Mesodermal cell (in vitro differentiated cells): ENCODE data around the gene RAP2C. TPM values are rescaled to one million over a fixed set of nuclear protein-coding genes. Genes with fewer than 3 reads are reported as not detected.
A peak's percentile ranks its signal among the peaks of the same experiment; 100 is the strongest.

Experiments
- H3K27ac ChIP-seq: 2 replicates; pipeline ENCODE4 v1.7.0; 2013; ENCODE audit warnings: mild to moderate bottlenecking, low read depth, low read length, moderate library complexity; ENCODE audit not compliant: severe bottlenecking
- H3K36me3 ChIP-seq: 2 replicates; pipeline ENCODE4 v1.7.1; 2013; ENCODE audit warnings: mild to moderate bottlenecking, low read length, moderate library complexity; ENCODE audit not compliant: control insufficient read depth, insufficient read depth
- H3K4me1 ChIP-seq: one replicate; pipeline ENCODE4 v1.7.1; 2013; ENCODE audit warnings: mild to moderate bottlenecking, low read length; ENCODE audit not compliant: insufficient read depth, control insufficient read depth, poor library complexity, severe bottlenecking
- H3K4me3 ChIP-seq: 2 replicates; pipeline ENCODE4 v1.7.0; 2013; ENCODE audit warnings: low read length, control low read depth, mild to moderate bottlenecking; ENCODE audit not compliant: insufficient read depth, poor library complexity, severe bottlenecking; ENCODE audit errors: extremely low read depth
- H3K9me3 ChIP-seq: 2 replicates; pipeline ENCODE4 v1.7.1; 2013; ENCODE audit warnings: mild to moderate bottlenecking, low read length, moderate library complexity; ENCODE audit not compliant: control insufficient read depth
- WGBS, 2 experiments: methylation state at CpG; one replicate each; pipeline ENCODE4 v1.1.5; 2013; ENCODE audit warnings: missing lambda C conversion rate in 2 of 2; ENCODE audit not compliant: insufficient coverage in 2 of 2; 5-methylcytosine and 5-hydroxymethylcytosine counted together
- polyA plus RNA-seq, 2 experiments: library from polyadenylated mRNA; stranded (reverse); fragments of 50-300 nt; gene quantifications; one replicate each; pipeline ENCODE4 v1.2.3, GENCODE V29; 2013

The RAP2C gene
- 30.9 TPM for polyA plus RNA-seq (2013, experiment 1 of 2)
- polyA plus RNA-seq (2013, experiment 2 of 2): 31.9 TPM

DNA sequence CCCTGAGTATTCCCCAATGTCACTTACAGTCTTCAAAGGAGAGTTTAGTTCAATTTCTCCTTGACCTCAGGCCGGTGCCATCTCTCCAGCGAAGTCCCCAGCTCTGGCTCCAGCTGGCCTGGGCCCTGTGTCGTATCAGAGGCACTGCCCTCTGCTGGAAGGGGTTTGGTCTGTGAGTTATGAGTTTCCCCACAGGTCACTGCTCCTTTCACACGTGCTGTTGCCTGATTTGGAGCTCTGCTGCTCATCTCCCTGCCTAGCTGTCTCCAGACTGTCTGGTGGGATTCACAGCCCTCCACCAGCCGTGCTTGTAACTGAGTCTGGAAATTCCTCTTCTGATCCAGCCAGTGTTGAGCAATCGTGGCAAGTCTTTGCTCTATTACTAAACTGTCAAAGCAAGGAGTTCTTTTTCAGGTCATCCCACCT lies at the start of gene RAP2C:
Gene RAP2C, minus strand, starts transcription at position 105 of the 426 bp plus-strand sequence. CDS start 2,179 bp downstream, outside the sequence.
- whole genome bisulfite sequencing, 2 experiments: 0 to 17% methylated on average over 2 of the region's 6 CpGs

DNA sequence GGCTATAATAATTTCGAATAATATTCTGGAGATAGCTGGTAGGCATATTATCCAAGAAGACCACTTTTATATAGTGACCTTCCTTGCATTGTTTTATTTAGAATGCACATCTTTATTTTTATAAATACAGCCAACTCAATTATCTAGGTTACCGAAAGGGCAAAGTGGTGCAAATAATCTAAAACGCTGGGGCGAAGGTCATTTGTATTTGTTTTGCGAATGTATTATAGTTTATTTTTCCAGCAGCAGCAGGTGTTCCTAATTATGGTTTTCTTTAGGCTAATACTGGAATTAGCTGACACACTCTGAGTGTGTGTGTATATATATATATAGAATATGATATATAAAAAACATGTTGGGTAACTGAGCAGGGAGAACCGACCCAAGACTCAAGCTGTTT lies 48.1 kb upstream of the RAP2C start:
- Histone ChIP-seq H3K4me3 (no peak overlapping the region), H3K9me3 (no peaks in the 10 kb centered on the region), H3K36me3 (no peaks in the 10 kb centered on the region), H3K27ac (no peak overlapping the region), H3K4me1 (no peaks in the 10 kb centered on the region)
- WGBS, 2 experiments: no CpG with 5 or more reads among the region's 6 CpGs

More for the DNA sequence above, at the start of gene RAP2C:
- Histone ChIP-seq H3K4me1 (no peaks in the 10 kb centered on the region), H3K4me3 (peak within 1 kb of the TSS; percentile 50), H3K27ac (peak within 1 kb of the TSS; percentile 96), H3K9me3 (no peaks in the 10 kb centered on the region), H3K36me3 (peaks cover 1% of the 10 kb centered on the region)

DNA sequence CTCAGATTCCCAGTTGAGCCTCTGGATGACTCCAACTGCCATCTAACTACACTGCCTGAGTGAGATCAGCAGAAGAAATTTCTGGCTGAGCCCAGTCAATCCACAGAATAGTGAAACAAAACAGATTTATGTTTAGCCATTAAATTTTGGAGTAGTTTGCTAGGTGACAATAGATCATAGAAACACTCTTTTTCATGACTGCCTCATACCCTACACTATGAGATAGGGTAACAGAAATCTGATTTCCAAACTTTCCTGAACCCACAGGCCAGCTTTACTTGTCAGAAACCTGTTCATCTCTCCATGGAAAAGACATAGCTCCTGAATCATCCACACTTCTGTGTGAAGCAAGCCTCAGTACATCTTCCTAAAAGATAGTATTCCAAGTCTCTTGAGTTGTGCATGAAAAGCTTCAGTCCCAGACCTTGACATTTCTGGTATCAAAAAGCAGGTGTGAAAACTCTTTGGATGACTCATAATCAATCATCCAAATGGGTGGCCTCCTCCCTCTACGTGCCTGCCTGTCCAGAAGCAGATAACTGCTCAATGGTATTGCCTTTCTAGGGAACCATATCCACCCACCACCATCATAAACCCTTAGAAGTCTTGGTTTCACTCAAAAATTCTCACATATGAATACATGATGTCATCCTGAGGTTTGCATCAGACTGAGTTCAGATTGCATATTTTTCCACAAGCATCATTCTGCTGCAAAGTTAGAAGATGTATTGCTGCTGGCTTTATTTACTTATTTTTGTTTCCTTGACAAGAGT lies 47.5 kb upstream of the RAP2C start:
- WGBS, 2 experiments: 100% methylated on average over 1 of the region's 1 CpG; no CpG with 5 or more reads in 1 of the 2 experiments
- Histone ChIP-seq H3K4me3 (no peak overlapping the region), H3K27ac (no peak overlapping the region), H3K4me1 (no peaks in the 10 kb centered on the region), H3K9me3 (no peaks in the 10 kb centered on the region), H3K36me3 (no peaks in the 10 kb centered on the region)

DNA sequence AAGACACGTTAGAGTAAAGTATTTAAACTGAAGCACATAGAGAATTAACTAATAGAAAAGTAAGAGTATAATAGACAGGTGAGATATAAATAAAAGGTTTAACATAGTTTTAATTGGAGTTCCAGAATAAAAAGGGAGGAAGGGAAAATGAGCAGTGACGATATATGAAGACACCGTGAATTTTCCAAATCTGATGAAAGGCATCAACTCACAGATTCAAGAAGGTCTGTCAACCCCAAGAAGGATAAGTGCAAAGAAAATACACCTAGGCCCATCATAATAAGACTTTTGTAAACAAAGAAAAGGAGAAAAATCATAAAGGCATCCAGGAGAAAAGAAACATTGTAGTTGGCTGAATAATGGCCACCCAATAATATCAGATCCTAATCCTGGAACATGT lies 43.9 kb upstream of the RAP2C start:
- Histone ChIP-seq H3K27ac (no peak overlapping the region), H3K36me3 (no peaks in the 10 kb centered on the region), H3K9me3 (no peaks in the 10 kb centered on the region), H3K4me3 (no peak overlapping the region), H3K4me1 (no peaks in the 10 kb centered on the region)
- whole genome bisulfite sequencing, 2 experiments: no CpG with 5 or more reads among the region's 3 CpGs

DNA sequence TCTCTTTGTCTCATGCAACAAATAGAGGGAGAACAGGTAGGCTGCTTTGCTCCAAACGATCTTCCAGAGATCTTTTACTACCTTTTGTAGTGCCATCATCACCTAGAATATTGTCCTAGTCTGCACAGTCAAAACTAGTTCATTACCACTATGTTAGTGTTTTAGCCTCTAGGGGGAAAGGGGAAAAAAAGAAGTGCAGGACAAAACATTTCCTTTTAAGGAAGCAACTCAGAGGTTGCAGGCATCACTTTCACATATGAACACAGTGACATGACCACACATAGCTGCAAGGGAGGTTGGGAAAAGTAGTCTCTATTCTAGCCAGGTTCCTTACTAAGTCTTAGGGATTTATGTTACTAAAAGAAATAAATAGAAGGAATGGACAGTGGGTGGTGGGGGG lies 39.3 kb upstream of the RAP2C start:
- no peaks in the 10 kb centered on the region for H3K9me3 ChIP-seq
- 100% methylated on average over 1 of the region's 1 CpG; no CpG with 5 or more reads in 1 of the 2 experiments for WGBS, 2 experiments

DNA sequence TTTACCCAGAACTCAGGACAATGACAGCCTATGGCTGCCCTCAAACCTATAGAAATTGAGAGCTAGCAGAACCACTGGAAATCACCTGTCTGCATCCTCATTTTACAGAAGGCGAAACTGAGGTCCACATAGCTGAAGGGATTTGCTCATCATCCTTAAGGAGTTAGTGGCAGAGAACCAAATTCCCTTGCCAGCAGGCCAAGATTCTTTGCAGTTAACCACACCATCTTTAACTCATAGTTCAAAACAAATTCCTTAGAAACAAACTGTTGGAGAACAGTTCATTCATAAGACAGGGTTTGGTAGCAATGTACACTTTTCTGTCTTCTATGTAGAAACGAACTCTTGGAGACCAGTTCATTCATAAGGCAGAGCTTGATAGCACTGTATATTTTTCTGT lies 37.9 kb upstream of the RAP2C start:
- Histone ChIP-seq H3K4me3 (no peak overlapping the region), H3K4me1 (no peaks in the 10 kb centered on the region), H3K9me3 (no peaks in the 10 kb centered on the region), H3K27ac (no peak overlapping the region), H3K36me3 (no peaks in the 10 kb centered on the region)
- 100% methylated on average over 1 of the region's 2 CpGs; no CpG with 5 or more reads in 1 of the 2 experiments for WGBS, 2 experiments

More for the DNA sequence above, 39.3 kb upstream of the RAP2C start:
- no peak overlapping the region for H3K27ac ChIP-seq
- no peaks in the 10 kb centered on the region for H3K4me1 ChIP-seq
- no peaks in the 10 kb centered on the region for H3K36me3 ChIP-seq
- H3K4me3 ChIP-seq: no peak overlapping the region

DNA sequence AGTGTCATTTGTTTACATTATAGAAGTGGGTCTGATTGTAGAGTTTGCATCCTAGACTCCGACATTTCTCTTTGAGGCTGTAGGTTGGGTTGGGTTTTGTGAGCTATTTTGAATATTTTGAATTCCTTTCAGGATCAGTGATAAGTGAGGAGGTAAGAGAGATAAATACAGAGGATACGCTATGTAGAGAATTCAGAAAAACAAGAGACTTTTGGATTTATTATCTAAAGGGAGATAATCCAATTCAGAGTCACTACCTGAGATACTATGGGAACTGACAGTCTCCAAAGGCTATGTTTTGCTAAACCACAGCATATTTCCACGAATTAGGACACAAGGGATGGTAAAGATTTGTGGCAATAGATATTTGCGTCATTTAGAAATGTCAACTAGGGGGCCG lies 16.9 kb upstream of the RAP2C start:
- no peaks in the 10 kb centered on the region for H3K9me3 ChIP-seq
- no peaks in the 10 kb centered on the region for H3K4me1 ChIP-seq
- no peak overlapping the region for H3K27ac ChIP-seq
- 100% methylated on average over 1 of the region's 5 CpGs; no CpG with 5 or more reads in 1 of the 2 experiments for WGBS, 2 experiments
- no peaks in the 10 kb centered on the region for H3K36me3 ChIP-seq
- no peak overlapping the region for H3K4me3 ChIP-seq

DNA sequence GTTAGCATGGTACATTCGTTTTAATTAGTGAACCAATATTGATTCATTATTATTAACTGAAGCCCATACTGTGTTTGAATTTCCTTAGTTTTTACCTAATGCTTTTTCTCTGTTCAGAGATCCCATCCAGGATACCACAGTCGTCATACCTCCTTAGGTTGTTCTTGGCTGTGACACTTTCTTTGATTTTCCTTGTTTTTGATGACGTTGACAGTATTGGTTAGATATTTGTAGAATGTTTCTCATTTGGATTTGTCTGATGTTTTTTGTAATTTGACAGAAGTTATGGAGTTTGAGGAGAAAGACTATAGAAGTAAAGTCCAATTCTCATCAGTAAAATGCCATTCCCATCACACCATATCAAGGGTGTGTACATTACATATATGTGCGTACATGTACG lies 16.2 kb upstream of the RAP2C start:
- no peaks in the 10 kb centered on the region for H3K36me3 ChIP-seq
- WGBS, 2 experiments: no CpG with 5 or more reads among the region's 5 CpGs
- no peaks in the 10 kb centered on the region for H3K4me1 ChIP-seq
- no peak overlapping the region for H3K4me3 ChIP-seq
- no peaks in the 10 kb centered on the region for H3K9me3 ChIP-seq
- H3K27ac ChIP-seq: no peak overlapping the region

DNA sequence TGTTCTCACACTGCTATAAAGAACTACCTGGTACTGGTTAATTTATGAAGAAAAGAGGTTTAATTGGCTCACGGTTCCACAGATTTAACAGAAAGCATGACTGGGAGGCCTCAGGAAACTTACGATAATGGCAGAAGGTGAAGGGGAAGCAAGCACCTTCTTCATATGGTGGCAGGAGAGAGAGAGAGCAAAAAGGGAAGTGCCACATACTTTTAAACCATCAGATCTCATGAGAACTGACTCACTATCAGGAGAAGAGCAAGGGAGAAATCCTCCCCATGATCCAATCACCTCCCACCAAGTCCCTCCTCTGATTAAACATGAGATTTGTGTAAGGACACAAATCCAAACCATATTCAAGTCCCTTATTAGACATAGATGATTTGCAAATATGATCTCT lies 12.3 kb upstream of the RAP2C start:
- no peaks in the 10 kb centered on the region for H3K36me3 ChIP-seq
- H3K27ac ChIP-seq: no peak overlapping the region
- H3K9me3 ChIP-seq: no peaks in the 10 kb centered on the region
- no CpG with 5 or more reads among the region's 2 CpGs for WGBS, 2 experiments
- H3K4me3 ChIP-seq: no peak overlapping the region
- no peaks in the 10 kb centered on the region for H3K4me1 ChIP-seq

DNA sequence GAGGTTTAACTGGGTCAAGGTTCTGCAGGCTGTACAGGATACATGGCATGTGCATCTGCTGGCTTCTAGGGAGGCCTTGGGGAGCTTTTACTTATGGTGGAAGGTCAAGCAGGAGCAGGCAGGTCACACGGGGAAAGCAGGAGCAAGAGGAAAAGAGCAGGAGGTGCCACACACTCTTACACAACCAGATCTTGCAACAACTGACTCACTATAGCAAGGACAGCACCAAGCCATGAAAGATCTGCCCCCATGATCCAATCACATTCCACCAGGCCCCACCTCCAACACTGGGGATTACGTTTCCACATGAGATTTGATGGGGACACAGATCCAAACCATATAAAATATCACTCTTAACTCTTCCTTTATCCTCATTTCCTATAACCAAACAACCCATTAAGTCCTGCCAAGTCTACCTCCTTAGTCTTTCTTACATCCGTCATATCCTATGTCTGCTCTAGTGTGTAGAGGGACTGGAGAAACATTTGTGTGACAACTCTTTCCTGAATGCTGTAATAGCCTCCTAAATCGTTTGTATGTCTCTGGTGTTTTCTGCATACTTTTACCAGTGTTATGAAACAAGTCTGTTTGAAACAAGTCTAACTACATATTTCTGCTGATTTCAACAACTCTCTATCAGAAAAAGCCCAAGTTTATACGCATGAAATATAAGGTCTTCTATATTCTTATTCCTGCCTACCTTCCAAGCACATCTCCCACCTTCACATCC lies 8.3 kb upstream of the RAP2C start:
- no peak overlapping the region for H3K27ac ChIP-seq
- no peaks in the 10 kb centered on the region for H3K4me1 ChIP-seq
- 67 to 100% methylated on average over 1 of the region's 5 CpGs for WGBS, 2 experiments
- H3K36me3 ChIP-seq: no peaks in the 10 kb centered on the region
- H3K9me3 ChIP-seq: no peaks in the 10 kb centered on the region
- no peak overlapping the region for H3K4me3 ChIP-seq

DNA sequence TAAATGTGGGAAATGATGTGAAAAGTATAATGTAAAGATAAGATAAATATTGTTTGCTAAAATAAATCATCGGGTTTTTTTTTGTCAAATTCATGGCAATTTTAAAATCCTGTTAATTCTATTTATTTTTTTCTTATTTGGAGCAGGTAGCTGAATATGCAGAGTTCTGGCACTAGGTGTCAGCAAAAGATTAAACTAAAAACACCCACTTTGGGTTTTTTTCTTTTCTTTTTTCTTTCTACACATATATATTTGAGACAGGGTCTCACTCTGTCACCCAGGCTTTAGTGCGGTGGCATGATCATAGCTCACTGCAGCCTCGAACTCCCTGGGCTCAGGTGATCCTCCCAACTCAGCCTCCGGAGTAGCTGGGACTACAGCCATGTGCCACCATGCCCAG lies 6.9 kb upstream of the RAP2C start:
- Histone ChIP-seq H3K36me3 (no peaks in the 10 kb centered on the region), H3K4me1 (no peaks in the 10 kb centered on the region), H3K9me3 (no peaks in the 10 kb centered on the region), H3K27ac (no peak overlapping the region), H3K4me3 (no peak overlapping the region)
- WGBS, 2 experiments: 40 to 100% methylated on average over 1 to 2 of the region's 4 CpGs
